Fibroblast of villous mesenchyme (primary cell): ENCODE results near the gene ASS1. TPM values are rescaled to one million over a fixed set of nuclear protein-coding genes. Genes with fewer than 3 reads are reported as not detected.

ENCODE experiments used
- DNase-seq: peaks from one replicate; pipeline ENCODE4 v3.0.0-alpha.2; 2010; ENCODE audit warnings: low read depth
- H3K4me3 ChIP-seq: 2 replicates; pipeline ENCODE4 v1.5.1; 2011; ENCODE audit warnings: low read depth, mild to moderate bottlenecking, low read length
- CTCF ChIP-seq: IDR thresholded peaks from 2 replicates; pipeline ENCODE4 v1.5.1; 2012; ENCODE audit warnings: low read depth, mild to moderate bottlenecking, low read length; ENCODE audit not compliant: insufficient read depth
- total RNA-seq: library from RNA; depleted of rRNA; stranded (reverse); fragments of >200 nt; gene quantifications from 2 replicates; pipeline ENCODE4 v1.2.3, GENCODE V29; 2012

The ASS1 gene
- total RNA-seq, 1 donor: 230 TPM

GRCh38 chr9:130454812-130455325, 10.1 kb downstream of the ASS1 start:
- no peak overlapping the region for H3K4me3 ChIP-seq
- no peak for TF ChIP-seq CTCF
- no peak for DNase-seq

DNA sequence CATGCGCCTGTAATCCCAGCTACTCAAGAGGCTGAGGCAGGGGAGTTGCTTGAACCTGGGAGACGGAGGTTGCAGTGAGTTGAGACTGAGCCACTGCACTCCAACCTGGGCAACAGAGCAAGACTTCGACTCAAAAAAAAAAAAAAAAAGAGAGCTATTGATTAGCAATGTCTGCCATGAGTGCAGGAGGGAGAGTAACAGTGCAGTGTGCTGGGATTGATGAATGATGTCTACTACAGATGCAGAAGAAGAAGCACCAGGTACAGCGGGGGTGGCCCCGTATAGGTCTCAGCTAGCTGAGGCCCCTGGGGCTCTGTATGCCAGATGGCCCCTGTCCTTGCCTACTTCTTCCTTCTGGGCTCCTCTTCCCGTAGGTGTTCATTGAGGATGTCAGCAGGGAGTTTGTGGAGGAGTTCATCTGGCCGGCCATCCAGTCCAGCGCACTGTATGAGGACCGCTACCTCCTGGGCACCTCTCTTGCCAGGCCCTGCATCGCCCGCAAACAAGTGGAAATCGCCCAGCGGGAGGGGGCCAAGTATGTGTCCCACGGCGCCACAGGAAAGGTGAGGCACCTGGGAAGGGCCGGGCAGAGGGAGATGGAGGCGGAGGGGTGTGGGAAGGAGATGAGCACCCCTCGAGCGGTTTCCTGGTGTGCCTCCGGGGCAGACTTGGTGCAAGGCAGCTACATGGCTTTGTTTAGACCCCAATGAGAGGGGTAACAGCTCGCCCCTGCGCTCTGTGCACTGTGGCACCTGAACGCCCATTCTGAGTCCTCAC, 13.5 kb downstream of the ASS1 start:
- no peak for DNase-seq
- TF ChIP-seq CTCF: no peak
- H3K4me3 ChIP-seq: no peak overlapping the region

GRCh38 chr9:130458804-130459067, 14.0 kb downstream of the ASS1 start:
- H3K4me3 ChIP-seq: no peak overlapping the region
- no peak for TF ChIP-seq CTCF
- DNase-seq: no peak

GRCh38 chr9:130459151-130459550, 14.4 kb downstream of the ASS1 start:
- no peak for TF ChIP-seq CTCF
- H3K4me3 ChIP-seq: no peak overlapping the region
- DNase-seq: no peak

GRCh38 chr9:130459941-130460669, 15.3 kb downstream of the ASS1 start:
- no peak for TF ChIP-seq CTCF
- no peak for DNase-seq
- H3K4me3 ChIP-seq: no peak overlapping the region

- TF ChIP-seq CTCF: peak; percentile 82
- no peak overlapping the region for H3K4me3 ChIP-seq
- DNase-seq: peak; percentile 18
These were observed 16.5 kb downstream of the ASS1 start for GRCh38 chr9:130461218-130461630.
